Measurements from ENCODE around the gene MKNK2. TPM values are rescaled to one million over a fixed set of nuclear protein-coding genes. Genes with fewer than 3 reads are reported as not detected.

The MKNK2 gene
- total and polyA plus RNA-seq, 2 of the 13 experiments (the other 11 are each of a cell fraction or from before 2014, with no cell fraction given), result 44.9 to 112 TPM

- TF ChIP-seq SAP130 (CRISPR knock-in tag; IDR thresholded peaks at IDR 0.05; ENCODE audit: low read depth) (peak; percentile 42; the same call in 1 of the 2 replicates), SPEN (CRISPR knock-in tag; IDR thresholded peaks at IDR 0.05; ENCODE audit: low read depth) (peak; percentile 53), ZMYM2 (CRISPR knock-in tag; IDR thresholded peaks at IDR 0.05) (0 out of 2 replicates have a peak, but pooled peaks have one; percentile 39), ATRX (CRISPR knock-in tag; IDR thresholded peaks at IDR 0.05; ENCODE audit: borderline replicate concordance) (no peak), ZNF333 (CRISPR knock-in tag; IDR thresholded peaks at IDR 0.05; ENCODE audit: borderline replicate concordance) (peak; percentile 19; the same call in 1 of the 2 replicates), NFKBIZ (CRISPR knock-in tag; IDR thresholded peaks at IDR 0.05) (0 out of 2 replicates have a peak, but pooled peaks have one; percentile 10), SKI (IDR thresholded peaks at IDR 0.05; ENCODE audit: partially characterized antibody) (no peak), MTA1 (CRISPR knock-in tag; IDR thresholded peaks at IDR 0.05; ENCODE audit: borderline replicate concordance) (peak; percentile 30; the same call in 1 of the 2 replicates), HNF1B (CRISPR knock-in tag; IDR thresholded peaks at IDR 0.05) (peak; percentile 49; the same call in 1 of the 2 replicates), ZNF451 (CRISPR knock-in tag; IDR thresholded peaks at IDR 0.05) (0 out of 2 replicates have a peak, but pooled peaks have one; percentile 20), ZNF546 (CRISPR knock-in tag; conservative IDR thresholded peaks at IDR 0.05) (no peak), SMC3 (IDR thresholded peaks at IDR 0.05; ENCODE audit: low read length) (no peak), ZNF414 (CRISPR knock-in tag; IDR thresholded peaks at IDR 0.05) (peak; percentile 77), KDM2A (CRISPR knock-in tag; IDR thresholded peaks at IDR 0.05; ENCODE audit: borderline replicate concordance, low read depth) (peak; percentile 10; the same call in 1 of the 2 replicates), NR2F2 (IDR thresholded peaks at IDR 0.05; ENCODE audit: borderline replicate concordance, low read depth) (no peak), ZNF235 (CRISPR knock-in tag; IDR thresholded peaks at IDR 0.05; ENCODE audit: borderline replicate concordance) (peak; percentile 23; the same call in 1 of the 2 replicates), ZNF337 (CRISPR knock-in tag; IDR thresholded peaks at IDR 0.05; ENCODE audit: borderline replicate concordance, low read depth) (no peak), ZNF609 (CRISPR knock-in tag; IDR thresholded peaks at IDR 0.05; ENCODE audit: borderline replicate concordance) (no peak), ZNF709 (CRISPR knock-in tag; IDR thresholded peaks at IDR 0.05) (no peak), BCL6 (CRISPR knock-in tag; IDR thresholded peaks at IDR 0.05) (0 out of 2 replicates have a peak, but pooled peaks have one; percentile 1), CENPBD1 (CRISPR knock-in tag; IDR thresholded peaks at IDR 0.05; ENCODE audit: borderline replicate concordance, low read depth) (no peak)
Measured at GRCh38 chr19:2051773-2052704, 995 bp upstream of the MKNK2 start (continued).

All from HepG2 (cell line).